Measurements from ENCODE around the gene MANSC4. TPM values are rescaled to one million over a fixed set of nuclear protein-coding genes. Genes with fewer than 3 reads are reported as not detected.

MANSC4 gene
- total and polyA plus RNA-seq, 2 experiments from 2014 or later = not detected

GRCh38 chr12:27806259-27806658 is 26.2 kb upstream of the MANSC4 start:
- in situ Hi-C loops (cut with MboI) = no loop called here

GRCh38 chr12:27805238-27805637 is 25.2 kb upstream of the MANSC4 start:
- TF ChIP-seq EZH2 (IDR thresholded peaks at IDR 0.05; ENCODE audit: insufficient read depth, poor library complexity, severe bottlenecking) (no peak), EZH2phosphoT487 (IDR thresholded peaks at IDR 0.05; ENCODE audit: insufficient read depth, low read depth) (no peak)
- no peak overlapping the region for H3K27ac ChIP-seq

More at GRCh38 chr12:27806259-27806658, 26.2 kb upstream of the MANSC4 start:
- DNase-seq = no peak
- Histone ChIP-seq H3F3A (ENCODE audit: insufficient read depth) (0 out of 2 replicates have a peak, but pooled peaks cover 3% of the 10 kb centered on the region), H3K4me2 (ENCODE audit: unreplicated experiment) (no peak overlapping the region), H3K9ac (no peak overlapping the region), H3K36me3 (ENCODE audit: low read depth) (no peaks in the 10 kb centered on the region), H3K79me2 (ENCODE audit: insufficient read depth) (no peaks in the 10 kb centered on the region), H4K20me1 (ENCODE audit: insufficient read depth) (no peaks in the 10 kb centered on the region), H3K4me3 (no peak overlapping the region), H3K27me3 (replicated peaks; ENCODE audit: insufficient read depth) (no peaks in the 10 kb centered on the region), H3K9me2 (ENCODE audit: insufficient read depth) (no peaks in the 10 kb centered on the region), H3K4me1 (ENCODE audit: insufficient read depth) (no peaks in the 10 kb centered on the region), H2AFZ (no peak overlapping the region), H3K9me3 (ENCODE audit: low read depth) (no peaks in the 10 kb centered on the region), H3K27ac (no peak overlapping the region)
- no peak for TF ChIP-seq EZH2 (IDR thresholded peaks at IDR 0.05; ENCODE audit: insufficient read depth, poor library complexity, severe bottlenecking)
- no peak for TF ChIP-seq EZH2phosphoT487 (IDR thresholded peaks at IDR 0.05; ENCODE audit: insufficient read depth, low read depth)
- 72 to 76% methylated on average over 4 of the region's 4 CpGs for WGBS, 2 experiments (ENCODE audit: low coverage in 1 of 2, low lambda C conversion rate in 2 of 2, missing lambda C conversion rate in 2 of 2)

GRCh38 chr12:27802936-27803335 is 22.9 kb upstream of the MANSC4 start:
- H3K4me2 ChIP-seq (ENCODE audit: unreplicated experiment) = no peak overlapping the region
- H3K79me2 ChIP-seq (ENCODE audit: insufficient read depth) = no peaks in the 10 kb centered on the region
- no peak overlapping the region for H3K27ac ChIP-seq
- no peak for DNase-seq
- 98 to 100% methylated on average over 2 of the region's 2 CpGs for WGBS, 2 experiments (ENCODE audit: low coverage in 1 of 2, low lambda C conversion rate in 2 of 2, missing lambda C conversion rate in 2 of 2)
- H2AFZ ChIP-seq = no peak overlapping the region
- no peaks in the 10 kb centered on the region for H3K9me2 ChIP-seq (ENCODE audit: insufficient read depth)
- no peak overlapping the region for H3K4me3 ChIP-seq
- H3F3A ChIP-seq (ENCODE audit: insufficient read depth) = 0 out of 2 replicates have a peak, but pooled peaks cover 7% of the 10 kb centered on the region
- H3K4me1 ChIP-seq (ENCODE audit: insufficient read depth) = no peaks in the 10 kb centered on the region
- no peak overlapping the region for H3K9ac ChIP-seq
- in situ Hi-C loops (cut with MboI) = no loop called here
- no peaks in the 10 kb centered on the region for H3K27me3 ChIP-seq (replicated peaks; ENCODE audit: insufficient read depth)
- H3K9me3 ChIP-seq (ENCODE audit: low read depth) = no peaks in the 10 kb centered on the region
- peaks cover 14% of the 10 kb centered on the region for H3K36me3 ChIP-seq (ENCODE audit: low read depth)
- TF ChIP-seq EZH2phosphoT487 (IDR thresholded peaks at IDR 0.05; ENCODE audit: insufficient read depth, low read depth) = no peak
- no peak for TF ChIP-seq EZH2 (IDR thresholded peaks at IDR 0.05; ENCODE audit: insufficient read depth, poor library complexity, severe bottlenecking)
- no peaks in the 10 kb centered on the region for H4K20me1 ChIP-seq (ENCODE audit: insufficient read depth)

More at GRCh38 chr12:27805238-27805637, 25.2 kb upstream of the MANSC4 start:
- Histone ChIP-seq H4K20me1 (ENCODE audit: insufficient read depth) (no peaks in the 10 kb centered on the region), H3K79me2 (ENCODE audit: insufficient read depth) (no peaks in the 10 kb centered on the region), H3K4me3 (no peak overlapping the region), H3K27me3 (replicated peaks; ENCODE audit: insufficient read depth) (no peaks in the 10 kb centered on the region), H3K4me1 (ENCODE audit: insufficient read depth) (no peaks in the 10 kb centered on the region), H3K9me3 (ENCODE audit: low read depth) (no peaks in the 10 kb centered on the region), H3K4me2 (ENCODE audit: unreplicated experiment) (no peak overlapping the region), H3K36me3 (ENCODE audit: low read depth) (no peaks in the 10 kb centered on the region), H2AFZ (no peak overlapping the region), H3F3A (ENCODE audit: insufficient read depth) (0 out of 2 replicates have a peak, but pooled peaks cover 7% of the 10 kb centered on the region), H3K9ac (no peak overlapping the region), H3K9me2 (ENCODE audit: insufficient read depth) (no peaks in the 10 kb centered on the region)
- in situ Hi-C loops (cut with MboI) = no loop called here
- DNase-seq = peak; percentile 11
- WGBS, 2 experiments (ENCODE audit: low coverage in 1 of 2, low lambda C conversion rate in 2 of 2, missing lambda C conversion rate in 2 of 2) = 14 to 42% methylated on average over 1 of the region's 1 CpG

DNA sequence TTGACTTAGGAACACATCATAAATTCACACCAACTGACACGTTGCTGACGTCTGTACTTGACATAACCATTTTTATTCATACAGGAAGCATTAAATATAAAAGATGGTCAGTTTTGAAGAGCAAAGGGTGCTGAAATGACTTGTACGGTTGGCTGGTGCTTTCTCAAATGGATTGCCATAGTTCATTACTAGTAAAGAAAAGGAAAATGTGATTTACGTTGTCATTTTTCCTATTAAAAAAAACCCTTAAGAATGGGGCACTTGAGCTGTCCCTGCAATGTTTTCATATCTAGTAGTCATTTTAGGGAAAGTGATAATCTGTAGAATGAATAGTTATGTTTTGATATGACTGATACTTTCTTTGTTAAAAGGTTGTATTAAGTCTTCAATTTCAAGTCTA is 22.5 kb upstream of the MANSC4 start:
- in situ Hi-C loops (cut with MboI) = no loop called here
- TF ChIP-seq EZH2 (IDR thresholded peaks at IDR 0.05; ENCODE audit: insufficient read depth, poor library complexity, severe bottlenecking) (no peak), EZH2phosphoT487 (IDR thresholded peaks at IDR 0.05; ENCODE audit: insufficient read depth, low read depth) (no peak)
- Histone ChIP-seq H3K4me3 (no peak overlapping the region), H3K9ac (no peak overlapping the region), H3K4me1 (ENCODE audit: insufficient read depth) (no peaks in the 10 kb centered on the region), H2AFZ (no peak overlapping the region), H3K4me2 (ENCODE audit: unreplicated experiment) (no peak overlapping the region), H3K27me3 (replicated peaks; ENCODE audit: insufficient read depth) (no peaks in the 10 kb centered on the region), H4K20me1 (ENCODE audit: insufficient read depth) (no peaks in the 10 kb centered on the region), H3K79me2 (ENCODE audit: insufficient read depth) (no peaks in the 10 kb centered on the region), H3K9me3 (ENCODE audit: low read depth) (no peaks in the 10 kb centered on the region), H3K36me3 (ENCODE audit: low read depth) (peaks cover 18% of the 10 kb centered on the region), H3K27ac (no peak overlapping the region), H3K9me2 (ENCODE audit: insufficient read depth) (no peaks in the 10 kb centered on the region), H3F3A (ENCODE audit: insufficient read depth) (0 out of 2 replicates have a peak, but pooled peaks cover 7% of the 10 kb centered on the region)
- DNase-seq = no peak
- 58 to 62% methylated on average over 4 of the region's 4 CpGs for WGBS, 2 experiments (ENCODE audit: low coverage in 1 of 2, low lambda C conversion rate in 2 of 2, missing lambda C conversion rate in 2 of 2)

All from GM23248 (cell line).